Measurements from ENCODE around the gene TRAF3IP3.

TRAF3IP3 gene

GRCh38 chr1:209749670-209750323 lies 6.1 kb upstream of the TRAF3IP3 start:
- CTCF ChIA-PET, result interaction anchor here (0.7 kb wide), 1 partner anchor 151 kb away, joined by 3 read pairs; no protein-coding TSS in a partner anchor
- POLR2A ChIA-PET (ENCODE audit: low non-redundant PET), result no interaction called here

GRCh38 chr1:209751627-209752231 lies 4.1 kb upstream of the TRAF3IP3 start:
- POLR2A ChIA-PET (ENCODE audit: low non-redundant PET), result no interaction called here
- TF ChIP-seq CTCF (conservative IDR thresholded peaks at IDR 0.05; ENCODE audit: low read depth), result no peak
- DNase-seq (ENCODE audit: low spot score), result no peak
- CTCF ChIA-PET, result no interaction called here
- H3K27ac ChIP-seq, result no peak overlapping the region

More at GRCh38 chr1:209749670-209750323, 6.1 kb upstream of the TRAF3IP3 start:
- H3K27ac ChIP-seq, result no peak overlapping the region
- DNase-seq (ENCODE audit: low spot score), result no peak
- TF ChIP-seq CTCF (conservative IDR thresholded peaks at IDR 0.05; ENCODE audit: low read depth), result no peak

- TF ChIP-seq CTCF (conservative IDR thresholded peaks at IDR 0.05; ENCODE audit: low read depth), result no peak
- no peak overlapping the region for H3K27ac ChIP-seq
- DNase-seq (ENCODE audit: low spot score), result no peak
- CTCF ChIA-PET, result no interaction called here
- POLR2A ChIA-PET (ENCODE audit: low non-redundant PET), result no interaction called here
Observed at GRCh38 chr1:209752890-209753289, 3.0 kb upstream of the TRAF3IP3 start.

DNA sequence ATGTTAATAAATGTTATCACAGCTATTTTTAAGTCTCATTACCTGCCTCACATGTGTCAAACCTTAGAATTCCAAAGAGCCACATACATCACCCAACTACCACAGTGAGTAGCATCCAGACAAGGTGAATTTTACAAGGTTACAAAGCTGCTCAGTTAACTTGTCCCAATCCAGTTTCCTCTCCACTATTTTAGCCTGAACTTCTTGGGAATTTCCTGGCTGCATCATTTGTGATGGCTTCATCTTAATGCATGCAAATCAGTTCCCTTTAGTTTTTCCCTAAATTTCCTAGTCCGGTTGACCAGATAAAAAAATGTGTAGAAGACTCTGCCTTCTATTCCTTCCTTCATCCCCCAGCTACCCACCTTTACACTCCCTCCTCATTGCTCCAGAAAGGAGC lies 597 bp upstream of the TRAF3IP3 start:
- no peak for DNase-seq (ENCODE audit: low spot score)
- no peak overlapping the region for H3K27ac ChIP-seq
- CTCF ChIA-PET, result no interaction called here
- no peak for TF ChIP-seq CTCF (conservative IDR thresholded peaks at IDR 0.05; ENCODE audit: low read depth)
- POLR2A ChIA-PET (ENCODE audit: low non-redundant PET), result no interaction called here

DNA sequence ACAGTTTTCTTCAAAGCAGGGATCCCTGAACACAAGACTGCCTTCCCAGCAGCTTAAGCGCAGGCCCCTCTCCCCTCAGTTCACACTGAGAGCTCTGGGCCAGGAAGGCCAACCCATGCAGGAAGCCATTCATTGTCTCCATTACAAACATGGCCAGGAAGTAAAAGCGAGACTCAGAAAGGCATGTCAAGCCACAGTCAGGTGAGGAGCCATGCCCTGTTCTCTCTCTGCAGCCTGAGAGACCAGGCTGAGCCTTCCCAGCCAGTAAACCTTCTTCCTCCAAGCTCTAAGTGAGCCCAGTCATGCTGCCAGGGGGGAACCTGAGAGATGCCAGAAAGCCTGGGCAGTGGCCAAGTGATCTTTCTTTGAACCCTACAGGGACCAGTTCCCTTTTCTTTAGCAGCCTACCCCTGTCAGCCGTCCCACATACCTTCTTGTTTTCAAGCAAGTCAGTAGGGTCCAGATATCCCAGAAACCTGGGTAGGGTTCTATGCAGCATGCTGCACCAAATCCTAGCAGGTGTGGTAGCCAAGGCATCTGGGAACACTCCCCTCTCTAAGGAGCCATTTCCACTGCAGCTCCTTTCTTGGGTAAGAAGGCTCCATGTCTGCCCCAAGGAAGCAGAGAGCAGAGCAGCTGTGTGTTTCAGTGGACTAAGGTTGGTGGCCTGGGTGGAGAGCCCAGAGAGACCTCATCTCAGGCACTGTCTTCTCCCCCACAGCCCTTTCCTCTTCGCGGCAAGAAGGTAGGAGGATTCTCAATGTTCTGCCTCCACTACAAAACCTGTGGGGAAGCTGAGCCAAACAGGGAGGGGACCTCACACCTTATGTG lies 977 bp downstream of the TRAF3IP3 start:
- CTCF ChIA-PET, result no interaction called here
- no peak for DNase-seq (ENCODE audit: low spot score)
- TF ChIP-seq CTCF (conservative IDR thresholded peaks at IDR 0.05; ENCODE audit: low read depth), result no peak
- POLR2A ChIA-PET (ENCODE audit: low non-redundant PET), result no interaction called here
- no peak overlapping the region for H3K27ac ChIP-seq

GRCh38 chr1:209758400-209758799 lies 2.5 kb downstream of the TRAF3IP3 start:
- ChIA-PET CTCF (interaction anchor here (1.1 kb wide), 1 partner anchor 10 kb away, joined by 5 read pairs; no protein-coding TSS in a partner anchor), POLR2A (ENCODE audit: low non-redundant PET) (no interaction called here)
- no peak overlapping the region for H3K27ac ChIP-seq
- no peak for DNase-seq (ENCODE audit: low spot score)
- TF ChIP-seq CTCF (conservative IDR thresholded peaks at IDR 0.05; ENCODE audit: low read depth), result no peak

All from RWPE1 (cell line).